ENCODE results near the gene DCLK3.

DCLK3 gene

DNA sequence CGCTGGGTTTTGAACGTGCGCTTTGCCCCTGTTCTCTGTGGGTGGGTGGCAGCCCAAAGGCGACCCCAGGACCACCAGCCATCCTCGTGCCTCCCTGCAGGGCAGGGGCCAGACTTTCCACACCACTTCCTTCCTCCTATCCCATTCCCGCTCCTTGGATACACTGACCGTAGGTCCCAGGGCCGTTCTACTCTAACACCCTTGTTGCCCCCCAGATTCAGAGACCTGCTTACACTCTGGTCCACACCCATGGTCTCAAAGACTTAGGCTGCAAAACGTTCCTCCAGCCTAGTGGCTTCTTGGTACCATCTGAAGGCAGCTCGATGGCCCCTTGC is 318 bp upstream of the DCLK3 start:
- no peak for DNase-seq (ENCODE audit: low spot score)

DNA sequence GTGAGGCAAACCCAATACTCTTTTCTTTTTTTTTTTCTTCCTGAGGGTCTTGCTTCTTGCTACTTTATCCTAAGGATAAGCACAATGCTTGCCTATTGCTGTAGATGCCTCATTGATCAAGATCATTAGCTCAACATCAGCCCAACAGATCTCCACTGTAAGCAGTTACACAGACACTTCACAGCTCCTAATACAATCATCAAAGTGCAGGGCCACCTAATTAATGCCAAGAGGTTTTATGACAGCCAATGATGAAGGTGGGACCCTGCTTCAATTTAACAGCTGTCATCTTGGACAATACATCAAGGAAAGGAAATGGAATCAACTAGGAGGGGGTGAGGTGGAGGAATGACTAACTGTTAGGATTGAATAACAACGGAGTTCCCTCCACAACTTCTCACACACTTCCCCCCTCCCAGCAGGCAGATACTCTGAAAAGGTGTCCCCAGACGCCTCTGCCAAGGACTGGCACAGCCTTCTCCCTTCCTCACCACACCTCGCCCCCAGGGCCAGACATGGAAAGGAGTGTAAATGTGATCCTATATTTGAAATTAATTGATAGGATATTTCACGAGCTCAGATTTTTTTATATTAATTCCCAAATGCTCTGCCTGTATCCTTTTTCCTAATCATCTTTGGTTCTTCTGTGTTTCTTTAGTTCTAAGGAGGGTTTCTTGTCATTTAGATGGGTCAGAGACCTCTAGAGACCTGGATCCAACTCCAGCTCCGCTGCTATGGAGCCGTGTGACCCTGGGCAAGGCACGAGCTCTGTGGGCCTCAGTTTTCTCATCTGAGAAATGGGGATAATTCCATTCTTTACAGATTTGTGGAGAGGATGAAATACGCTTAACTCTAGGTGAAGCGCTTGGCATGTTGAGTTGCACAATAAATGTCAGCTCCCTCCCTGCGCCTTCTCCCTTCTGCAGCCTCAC is 1.2 kb downstream of the DCLK3 start:
- DNase-seq (ENCODE audit: low spot score) = no peak

DNA sequence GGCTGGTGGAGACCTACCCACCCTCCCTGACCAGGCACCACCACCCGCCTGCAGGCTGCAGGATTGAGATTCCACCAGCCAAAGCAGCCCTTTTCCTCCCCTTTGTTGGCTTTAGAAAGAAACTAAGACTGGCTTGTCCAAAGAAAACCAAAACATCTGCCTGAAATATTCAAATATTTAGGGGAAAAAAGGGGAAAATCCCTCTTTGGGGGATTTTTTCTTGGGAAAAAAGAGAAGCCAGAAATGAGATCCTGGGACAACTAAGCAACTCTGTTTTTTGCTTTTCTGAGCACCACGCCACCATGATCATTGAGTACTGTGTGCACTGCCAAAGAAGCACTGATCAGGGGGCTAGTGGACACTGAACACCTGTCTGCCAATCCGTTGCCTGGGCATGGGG is 2.6 kb downstream of the DCLK3 start:
- no peak for DNase-seq (ENCODE audit: low spot score)

DNA sequence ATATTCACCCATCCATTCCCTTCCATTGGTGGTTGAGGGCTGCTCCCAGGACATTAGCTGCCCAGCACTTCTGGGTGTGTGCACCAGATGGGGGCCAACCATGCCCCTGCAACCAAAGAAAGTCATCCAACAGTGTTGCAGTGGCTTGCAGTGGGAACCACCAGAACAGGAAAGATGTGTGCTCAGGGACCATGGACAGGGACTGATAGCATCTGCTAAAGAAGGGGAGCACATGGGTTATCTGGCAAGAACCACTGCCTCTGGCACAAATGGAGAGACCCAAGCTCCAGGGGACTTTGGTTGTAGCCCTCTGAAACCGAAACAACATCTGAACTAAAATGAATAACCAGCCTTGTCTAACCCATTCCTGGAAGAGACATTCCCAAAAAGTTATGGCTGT is 8.1 kb downstream of the DCLK3 start:
- DNase-seq (ENCODE audit: low spot score) = no peak

DNA sequence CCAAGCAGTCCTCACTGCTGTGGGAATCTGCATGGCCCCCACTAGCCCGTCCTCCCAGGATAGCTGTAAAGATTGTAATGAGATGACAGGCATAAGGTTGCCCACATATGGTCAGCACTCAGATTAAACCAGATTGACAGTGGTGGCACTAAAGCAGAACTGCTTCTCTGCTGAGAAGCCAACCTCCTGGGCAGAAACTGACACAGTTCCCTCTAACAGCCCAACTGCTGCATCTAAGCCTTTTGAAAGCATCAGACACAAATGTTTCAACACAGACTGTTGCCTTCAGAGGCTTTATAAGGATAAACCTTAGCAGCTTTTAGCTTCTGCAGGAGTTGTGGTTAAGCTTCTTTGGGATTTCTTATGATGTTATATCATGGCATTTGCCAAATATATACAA is 13.0 kb downstream of the DCLK3 start:
- DNase-seq (ENCODE audit: low spot score) = no peak

DNA sequence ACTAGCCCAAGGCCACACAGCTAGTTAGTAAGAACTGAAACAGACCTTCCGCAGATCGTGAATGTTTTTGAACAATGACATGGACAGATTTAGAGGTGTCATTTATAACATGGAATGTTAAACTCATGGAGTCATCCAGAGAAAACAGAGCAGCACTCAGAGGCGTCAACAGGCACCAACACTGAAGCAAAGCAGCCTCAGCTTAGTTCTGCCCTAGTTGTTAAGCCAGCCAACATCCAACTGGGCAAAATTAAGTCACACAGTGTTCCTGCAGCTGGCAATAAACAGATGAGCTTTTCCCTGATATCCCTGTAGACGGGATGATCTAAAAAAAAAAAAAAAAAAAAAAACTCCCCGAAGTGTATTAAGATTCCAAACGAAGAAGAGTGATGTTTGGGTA is 13.6 kb downstream of the DCLK3 start:
- DNase-seq (ENCODE audit: low spot score) = no peak

DNA sequence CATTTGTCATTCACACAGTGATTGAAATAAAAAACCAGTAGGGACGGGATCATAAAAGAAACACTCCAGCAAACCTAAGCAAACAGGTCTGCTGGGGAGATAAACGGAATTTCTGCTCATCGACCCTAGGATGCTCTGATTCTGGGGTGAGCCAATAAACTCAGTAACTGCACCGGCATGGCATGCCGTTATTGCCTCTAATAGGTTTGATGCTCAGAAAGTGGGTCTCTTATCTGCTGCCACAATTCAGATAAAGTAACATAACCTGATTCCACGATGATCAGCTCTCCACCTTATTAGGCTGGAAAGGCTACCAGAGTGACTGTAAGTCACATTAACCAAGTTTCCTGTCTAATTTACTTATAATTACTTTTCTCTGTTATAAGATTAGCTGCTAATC is 19.6 kb downstream of the DCLK3 start:
- no peak for DNase-seq (ENCODE audit: low spot score)

DNA sequence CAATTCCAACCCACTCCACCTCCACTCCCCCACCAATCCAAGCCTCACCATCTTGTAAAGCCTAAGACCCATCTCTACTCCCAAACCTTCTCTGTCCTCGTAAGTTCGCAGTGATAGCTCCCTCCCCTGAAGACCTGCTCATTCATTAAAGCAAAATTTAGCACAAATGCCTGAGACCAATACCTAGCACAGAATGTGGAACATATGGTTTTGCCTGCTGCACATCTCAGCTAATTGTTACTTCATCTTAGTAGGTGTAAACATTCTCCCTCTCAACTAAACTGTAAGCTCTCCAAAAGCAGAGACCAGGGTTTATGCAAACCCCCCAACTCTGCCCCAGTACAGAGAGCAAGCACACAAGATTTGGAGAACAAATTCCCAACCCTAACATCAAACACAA is 20.5 kb downstream of the DCLK3 start:
- DNase-seq (ENCODE audit: low spot score) = no peak

DNA sequence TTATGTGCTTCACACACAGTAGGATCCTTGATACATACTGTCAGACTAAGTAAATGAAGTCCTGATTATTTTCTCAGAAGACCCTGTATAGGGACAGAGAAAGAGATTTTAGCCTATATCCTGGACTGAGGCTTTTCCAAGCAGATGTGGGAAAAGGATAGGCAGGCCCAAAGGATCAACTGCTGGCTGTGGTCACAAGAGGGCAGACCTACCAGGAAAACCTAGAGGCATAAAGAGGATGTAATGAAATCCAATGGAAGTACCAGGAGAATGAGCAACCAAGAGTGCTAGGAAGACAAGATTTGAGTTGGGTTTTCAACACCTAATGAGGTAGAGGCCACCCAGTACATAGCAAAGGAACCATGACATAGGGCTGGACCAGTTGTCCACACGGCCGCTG is 23.1 kb downstream of the DCLK3 start:
- no peak for DNase-seq (ENCODE audit: low spot score)

DNA sequence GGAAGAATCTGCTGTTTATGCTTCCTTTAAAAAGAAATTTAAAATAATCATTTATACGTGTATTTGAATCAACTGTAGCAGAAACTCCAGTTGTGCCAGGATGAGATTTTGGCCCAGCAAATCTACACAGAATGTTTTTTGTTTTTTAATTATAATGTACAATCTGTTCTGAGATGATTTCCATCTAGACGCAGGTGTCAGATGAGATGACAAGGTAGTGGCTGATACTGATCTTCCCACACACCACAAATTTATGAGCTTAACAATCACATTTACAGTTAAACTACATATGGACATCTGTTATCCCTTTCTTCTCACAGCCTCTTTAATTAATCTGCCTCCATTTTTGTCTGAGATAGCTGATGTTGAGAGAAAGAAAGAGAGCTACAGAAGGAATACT is 23.6 kb downstream of the DCLK3 start:
- DNase-seq (ENCODE audit: low spot score) = no peak

DNA sequence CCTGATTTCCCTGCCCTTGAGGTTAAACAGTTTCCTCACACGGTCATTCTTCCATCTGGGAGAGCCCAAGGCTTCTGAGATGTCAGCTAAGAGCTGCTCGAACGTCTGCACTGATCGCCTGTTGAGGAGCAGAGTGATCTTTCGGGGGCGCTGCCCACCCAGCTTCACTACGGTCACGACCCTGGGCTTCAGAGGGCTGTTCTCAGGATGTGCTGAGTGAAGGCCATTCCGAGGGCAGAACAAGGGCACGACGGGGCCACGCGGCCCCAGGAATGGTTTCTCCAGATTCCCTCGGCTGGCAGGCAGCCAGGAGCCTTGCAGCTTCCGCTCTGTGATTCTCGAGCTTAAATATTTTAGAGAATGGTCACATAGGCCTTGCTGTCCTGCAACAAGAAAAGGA is 25.7 kb downstream of the DCLK3 start:
- DNase-seq (ENCODE audit: low spot score) = no peak

DNA sequence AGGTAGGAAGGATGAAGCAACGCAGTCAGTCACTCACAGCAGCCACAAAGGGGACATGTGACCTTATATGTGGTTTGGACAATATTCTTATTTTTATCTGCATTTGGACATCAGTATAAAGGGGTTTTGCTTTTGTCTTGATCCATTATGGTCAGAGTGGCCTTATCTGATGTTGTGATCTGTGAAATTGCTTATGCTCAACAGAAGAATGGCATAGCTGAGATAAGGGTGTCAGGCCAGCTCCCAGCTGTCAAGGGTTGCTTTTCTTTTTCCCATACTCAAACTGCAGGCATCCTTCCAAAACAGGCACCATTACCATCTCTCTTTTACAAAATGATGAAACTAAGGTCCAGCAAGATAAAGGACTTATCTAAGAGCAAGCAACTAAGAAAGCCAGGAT is 28.1 kb downstream of the DCLK3 start:
- no peak for DNase-seq (ENCODE audit: low spot score)

DNA sequence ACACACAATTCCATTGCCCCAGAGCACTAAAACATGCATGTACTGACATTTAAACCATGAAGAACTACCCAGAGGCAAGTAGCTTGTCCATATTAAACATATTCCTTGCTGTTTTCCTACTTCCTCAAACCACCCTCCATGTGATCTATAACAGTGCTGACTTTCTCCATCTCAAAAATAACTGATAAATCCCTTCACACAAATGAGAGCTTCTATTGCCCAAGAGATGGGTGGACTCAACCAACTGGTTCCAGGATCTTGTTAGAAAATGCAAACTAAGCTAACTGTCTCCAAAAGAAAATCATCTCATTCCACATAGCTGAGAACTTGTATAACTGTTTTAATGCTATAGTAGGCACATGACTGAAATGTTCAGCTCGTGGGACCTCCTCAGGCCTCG is 29.6 kb downstream of the DCLK3 start:
- DNase-seq (ENCODE audit: low spot score) = no peak

DNA sequence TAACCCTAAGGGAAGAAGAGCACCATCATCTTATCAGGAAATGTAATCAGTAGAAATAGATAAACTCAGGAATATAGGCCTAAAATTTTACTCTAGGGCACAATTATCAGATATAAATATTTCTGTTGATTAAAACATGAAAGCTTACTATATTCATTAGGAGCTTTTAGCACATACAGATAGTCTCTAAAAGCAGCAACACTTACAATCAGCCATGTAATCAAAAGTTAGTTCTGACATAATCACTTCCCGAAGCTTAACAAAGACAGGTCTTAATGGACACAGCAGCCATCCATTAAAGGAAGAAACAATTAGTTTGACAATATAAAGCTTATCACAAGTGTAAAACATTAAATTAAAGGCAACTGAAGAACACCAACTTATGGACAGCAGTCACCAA is 30.6 kb downstream of the DCLK3 start:
- no peak for DNase-seq (ENCODE audit: low spot score)

DNA sequence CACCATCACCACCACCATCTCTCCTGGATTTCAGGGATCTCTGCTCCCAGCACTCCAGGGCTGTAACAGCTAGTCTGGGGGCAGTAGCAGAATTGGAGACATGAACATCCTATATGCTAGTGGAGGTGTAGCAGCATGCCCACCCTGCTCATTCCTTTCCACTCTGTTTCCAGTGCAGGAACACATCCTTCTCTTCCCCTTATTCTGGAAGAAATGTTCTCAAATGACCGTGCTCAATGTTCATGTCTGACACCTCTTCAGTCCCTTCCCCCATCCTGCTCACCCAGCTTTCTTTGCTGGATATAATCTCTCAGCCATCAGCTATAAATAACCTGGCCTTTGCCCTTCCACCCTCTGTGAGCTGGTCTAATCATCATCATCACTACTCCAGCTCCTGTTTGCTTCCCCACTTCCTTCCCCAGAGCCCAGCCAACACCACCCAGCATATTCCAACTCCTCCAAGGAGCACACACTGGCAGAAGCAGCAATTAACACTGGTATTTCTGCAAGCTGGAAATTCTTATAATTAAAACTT is 31.1 kb downstream of the DCLK3 start:
- DNase-seq (ENCODE audit: low spot score) = no peak

DNA sequence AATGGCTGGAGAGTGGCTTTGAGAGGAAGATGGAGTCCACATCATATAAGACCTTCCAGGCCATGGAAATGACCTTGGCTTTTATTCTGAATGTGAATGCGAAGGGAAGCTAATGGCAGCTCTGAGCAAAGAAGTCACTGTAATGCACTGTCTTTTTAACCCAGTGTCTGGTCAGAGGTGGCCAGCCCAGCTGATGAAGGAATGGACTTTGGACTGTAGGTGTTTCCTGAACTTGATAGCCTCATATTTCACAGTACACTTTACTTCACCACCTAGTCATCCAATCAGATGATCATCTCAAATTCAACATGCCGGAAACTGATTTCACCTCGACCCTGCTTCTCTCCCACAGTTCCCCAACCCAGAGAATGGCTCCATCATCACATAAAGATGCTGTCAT is 33.4 kb downstream of the DCLK3 start:
- no peak for DNase-seq (ENCODE audit: low spot score)

DNA sequence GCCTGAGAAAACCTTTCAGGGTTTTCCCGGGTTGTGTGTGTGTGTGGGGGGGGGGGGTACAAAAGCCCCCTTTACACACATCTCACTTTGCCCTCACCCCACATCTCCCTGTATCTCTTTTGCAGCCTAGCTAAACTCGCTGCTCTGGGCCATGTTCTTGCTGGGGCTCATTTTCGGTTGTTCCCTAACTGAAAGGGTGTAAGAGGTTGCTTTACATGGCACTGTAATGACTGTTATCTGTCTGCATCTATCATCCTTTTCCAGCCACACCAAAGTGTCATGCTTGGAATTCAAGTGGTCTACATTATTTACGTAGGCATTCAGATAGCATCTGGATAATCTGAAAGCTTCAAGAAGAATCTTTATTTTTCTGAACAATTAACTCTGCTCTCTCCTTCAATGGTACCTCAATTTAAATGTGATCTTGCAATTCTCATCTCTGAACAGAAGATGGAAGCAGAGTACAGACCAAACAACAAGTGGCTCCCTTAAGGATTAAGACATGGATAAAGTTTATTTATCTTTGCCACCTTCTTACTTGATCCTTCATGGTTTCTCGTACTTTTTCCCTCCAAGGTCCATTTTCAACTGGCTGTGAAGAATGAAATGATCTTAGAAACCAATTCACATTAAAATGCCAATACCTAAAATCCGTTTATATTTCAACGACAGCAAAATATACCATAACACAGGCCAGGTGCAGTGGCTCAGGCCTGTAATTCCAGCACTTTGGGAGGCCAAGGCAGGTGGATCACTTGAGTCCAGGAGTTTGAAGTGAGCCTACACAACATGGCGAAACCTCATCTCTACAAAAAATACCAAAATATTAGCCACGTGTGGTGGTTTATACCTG is 34.9 kb downstream of the DCLK3 start:
- DNase-seq (ENCODE audit: low spot score) = peak; percentile 84

DNA sequence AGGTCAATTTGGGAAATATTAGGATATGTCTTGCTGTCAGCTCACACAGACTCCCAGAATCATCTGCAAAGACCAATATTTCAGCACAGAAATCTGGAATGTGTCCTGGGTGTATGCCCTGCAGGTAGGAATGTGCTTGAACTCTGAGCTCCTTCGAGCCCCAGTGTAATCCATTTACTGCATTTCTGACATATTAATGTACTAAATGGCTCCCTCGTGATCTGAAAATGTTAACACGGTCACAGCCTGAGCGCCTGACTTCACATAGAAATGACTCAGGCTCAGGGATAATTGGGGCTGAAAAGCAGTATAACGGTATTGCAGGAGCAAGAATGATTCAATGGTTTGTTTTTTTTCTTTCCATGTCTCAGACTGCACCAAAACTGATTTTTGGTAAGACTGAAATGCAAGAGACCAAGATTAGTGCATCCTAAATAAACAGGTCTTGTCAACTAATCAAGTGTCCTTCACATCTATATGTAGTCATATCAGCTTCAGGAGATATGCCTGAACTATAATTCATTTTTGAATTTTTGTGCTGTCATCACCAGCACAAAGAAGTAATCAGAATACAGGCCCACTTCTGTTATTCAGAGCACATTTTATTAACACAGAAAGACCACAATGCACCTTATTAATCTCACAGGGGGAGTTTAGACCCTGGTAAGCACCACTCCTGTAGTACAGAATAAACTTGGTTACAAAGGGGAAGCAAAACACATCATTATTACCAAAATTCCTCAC is 49.8 kb downstream of the DCLK3 start:
- DNase-seq (ENCODE audit: low spot score) = peak; percentile 64

DNA sequence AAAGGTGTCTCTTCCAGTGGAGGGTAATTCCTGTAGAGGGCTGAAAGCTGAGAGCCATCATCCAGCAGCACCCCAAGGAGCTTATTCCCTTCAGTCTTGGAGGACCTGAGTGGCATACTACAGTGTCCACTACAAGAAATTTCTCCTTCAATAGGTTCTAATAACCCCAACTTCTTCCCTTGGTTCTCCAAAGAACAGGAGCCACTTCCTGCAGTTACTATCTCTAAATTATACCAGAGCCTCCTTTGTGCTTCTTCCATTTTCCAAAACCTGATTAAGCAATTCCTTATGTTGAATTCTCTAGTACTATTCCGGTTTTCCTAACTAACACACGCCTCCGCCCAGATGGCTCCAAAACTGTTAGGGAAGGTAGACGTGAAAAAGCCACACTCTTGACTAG is 50.4 kb downstream of the DCLK3 start:
- no peak for DNase-seq (ENCODE audit: low spot score)

DNA sequence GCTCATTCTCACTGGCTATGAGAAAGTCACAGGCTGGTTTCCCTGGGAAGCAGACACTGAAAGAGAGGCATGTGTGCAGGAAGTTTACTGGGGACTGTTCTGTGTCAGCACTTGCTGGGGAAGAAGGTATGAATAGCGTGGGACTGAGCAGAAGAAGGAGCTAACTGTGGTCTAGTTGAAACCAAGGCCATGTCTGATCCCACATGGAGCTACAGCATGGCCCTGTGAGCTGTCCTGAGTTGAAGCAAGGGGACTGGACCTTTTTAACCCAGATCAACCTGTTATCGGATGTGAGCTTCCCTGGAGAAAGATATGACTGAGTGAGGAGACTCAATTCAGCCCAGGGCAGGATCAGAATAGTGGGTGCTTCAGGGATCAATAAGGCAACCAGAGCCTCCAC is 53.7 kb downstream of the DCLK3 start:
- DNase-seq (ENCODE audit: low spot score) = no peak

DNA sequence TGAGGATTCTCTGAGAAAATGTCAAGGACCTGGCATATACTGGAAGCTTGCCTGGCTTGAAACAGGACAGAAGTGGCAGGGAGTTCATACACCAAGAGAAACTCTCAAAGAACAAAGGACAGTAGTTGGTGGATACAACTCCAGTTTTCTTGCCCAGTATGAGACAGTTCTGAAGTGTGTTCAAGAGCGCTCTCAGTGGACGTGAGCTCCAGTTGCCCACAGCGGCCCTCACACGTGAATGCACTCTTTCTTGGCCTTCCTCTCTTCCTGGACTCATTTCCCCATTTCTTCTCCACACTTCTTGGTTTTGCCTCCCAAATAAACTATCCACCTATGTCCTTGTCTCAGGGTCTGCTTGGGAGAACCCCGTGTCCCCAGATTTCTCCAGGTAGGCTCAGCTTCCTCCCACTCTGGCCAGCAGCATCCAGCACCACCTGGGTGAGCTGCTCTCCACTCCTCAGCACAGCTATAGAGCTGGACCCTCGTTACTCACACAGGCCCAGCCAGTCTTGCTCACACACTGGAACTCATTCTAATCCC is 54.5 kb downstream of the DCLK3 start:
- DNase-seq (ENCODE audit: low spot score) = no peak

DNA sequence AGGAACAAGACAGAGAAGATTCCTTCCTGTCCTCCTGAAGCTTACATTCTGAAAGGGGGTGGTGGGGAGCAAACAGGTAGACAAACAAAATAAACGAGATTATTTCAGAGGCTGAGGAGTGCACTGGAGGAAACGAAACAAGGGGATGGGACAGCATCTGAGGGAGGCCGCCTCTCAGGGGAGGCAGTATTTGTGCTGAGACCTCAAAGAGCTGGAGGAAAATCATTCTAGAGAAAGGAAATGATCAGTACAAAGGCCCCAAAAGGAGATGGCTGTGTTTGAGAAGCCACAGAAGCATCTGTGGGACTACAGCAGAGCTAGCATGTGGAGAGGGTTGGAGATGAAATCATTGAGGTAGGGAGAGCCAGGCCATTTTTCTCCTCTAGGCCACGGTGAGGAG is 55.1 kb downstream of the DCLK3 start:
- no peak for DNase-seq (ENCODE audit: low spot score)
